Heart right ventricle (tissue), 16 donors: ENCODE results near the gene RTCA. TPM values are rescaled to one million over a fixed set of nuclear protein-coding genes. Genes with fewer than 3 reads are reported as not detected.
"Not testable (repeated sequence)": the region's sequence is repeated elsewhere in the genome, so short reads cannot be mapped to it uniquely, and the experiment has no call there.

Experiments
- ATAC-seq, 8 donors: fragments of 200-7000 bp; cut with Tn5 transposase; one replicate each; pipeline ENCODE4 v1.9.1; 2020; ENCODE audit warnings: mild to moderate bottlenecking in 8 of 8, moderate library complexity in 8 of 8, moderate number of reproducible peaks in 1 of 8
- DNase-seq, 2 donors: peaks; one replicate each; pipeline ENCODE4 v3.0.0-alpha.2; 2020
- H3K27ac ChIP-seq, 10 donors: fragments of 200-600 bp; sonication (generic) in 2 of 10; one replicate each; pipeline versions ENCODE4 v1.5.0 to v1.8.0; 2020 to 2022; ENCODE audit warnings: mild to moderate bottlenecking in 3 of 10
- H3K27me3 ChIP-seq, 7 donors: fragments of 200-600 bp; one replicate each; pipeline ENCODE4 v1.8.0; 2021 to 2022; ENCODE audit warnings: mild to moderate bottlenecking in 2 of 7
- H3K36me3 ChIP-seq, 9 donors: fragments of 200-600 bp; sonication (generic) in 1 of 9; one replicate each; pipeline versions ENCODE4 v1.5.0 to v1.8.0; 2020 to 2022; ENCODE audit warnings: mild to moderate bottlenecking in 2 of 9
- H3K4me1 ChIP-seq, 9 donors: fragments of 200-600 bp; sonication (generic) in 1 of 9; one replicate each; pipeline versions ENCODE4 v1.5.0 to v1.8.0; 2020 to 2022; ENCODE audit warnings: mild to moderate bottlenecking in 4 of 9
- H3K4me3 ChIP-seq, 10 donors: fragments of 200-600 bp; sonication (generic) in 2 of 10; one replicate each; pipeline versions ENCODE4 v1.5.0 to v1.8.0; 2020 to 2022; ENCODE audit warnings: mild to moderate bottlenecking in 7 of 10, moderate library complexity in 2 of 10
- H3K9me3 ChIP-seq, 11 donors: fragments of 200-600 bp in 10 of 11; sonication (generic) in 2 of 11; one replicate each; pipeline versions ENCODE4 v1.5.0 to v1.8.0; 2013 to 2022; ENCODE audit warnings: mild to moderate bottlenecking in 2 of 11, control low read depth in 1 of 11, moderate library complexity in 1 of 11
- WGBS, 2 donors: extraction: QIAGEN DNeasy Blood & Tissue Kit; methylation state at CpG; one replicate each; pipeline ENCODE4 v1.1.7; 2013; ENCODE audit warnings: inconsistent platforms in 1 of 2; 5-methylcytosine and 5-hydroxymethylcytosine counted together
- intact Hi-C, 10 donors: fragments of 100-400 bp; cut with DNase I; formaldehyde crosslinking; loops; one replicate each; pipeline versions ENCODE4 v1.11.1 to v1.14.2; 2022
- polyA plus RNA-seq, 2 donors: library from polyadenylated mRNA; stranded (reverse); fragments of 200-250 nt; gene quantifications; one replicate each; pipeline ENCODE4 v1.2.3, GENCODE V29; 2013
- total RNA-seq, 10 donors: library from RNA; stranded (reverse); fragmentation: NEBNext Ultra II Directional in 3 of 10; extraction: Animal tissue kit (Norgen Biotek cat#: 25700) in 3 of 10; gene quantifications; one replicate each; pipeline versions ENCODE4 v1.2.1 to v1.2.4, GENCODE V29; 2021 to 2023
- TF ChIP-seq, protein P1 (sequence below), 9 donors: fragments of 200-600 bp; sonication (generic) in 2 of 9; IDR thresholded peaks; one replicate each; pipeline versions ENCODE4 v1.5.0 to v1.8.0; 2021 to 2022; ENCODE audit warnings: antibody characterized with exemption in 9 of 9, mild to moderate bottlenecking in 5 of 9, moderate library complexity in 1 of 9
- donor health status: Arrhythmogenic right ventricular cardiomyopathy.
- donor health status: ischemic (EF 13 %, LVEDD 7.1; RV severe dilation, severe dysfunction).
- donor health status: healthy with polysubstance abuse.
- donor health status: DM: no; HTN: yes; CAD: no.
- donor health status: DM: no; HTN: no; CAD: no.
- donor health status: ischemic (EF 25% LVEDD 6.9; RV normal size, moderate dysfunction).
- donor health status: ischemic (EF 25% LVEDD 5.7; RV mildly dilated, moderate dysfunction).
- donor health status: healthy.
- donor health status: DM: yes; HTN: yes; CAD: no.
- donor health status: Ischemic cardiomyopathy.
- donor health status: ischemic (EF 35%, LVEDD 5.7; RV mildly dilated, moderate dysfunction).
- donor health status: nonischemic (EF 11% LVEDD 7.7; RV severe dilation, severe dysfunction).
- donor health status: DM: yes; HTN: yes; CAD: no.
- donor health status: PGD.
- donor health status: ischemic (EF 29% LVEDD 5.4; RV normal size, mild dysfunction).
- donor health status: nonischemic (EF 23%, LVEDD 6.1; RV moderate dilation, normal function).

RTCA gene
- total and polyA plus RNA-seq, 12 donors, result 17.1 to 44.8 (median 36.7) TPM

DNA sequence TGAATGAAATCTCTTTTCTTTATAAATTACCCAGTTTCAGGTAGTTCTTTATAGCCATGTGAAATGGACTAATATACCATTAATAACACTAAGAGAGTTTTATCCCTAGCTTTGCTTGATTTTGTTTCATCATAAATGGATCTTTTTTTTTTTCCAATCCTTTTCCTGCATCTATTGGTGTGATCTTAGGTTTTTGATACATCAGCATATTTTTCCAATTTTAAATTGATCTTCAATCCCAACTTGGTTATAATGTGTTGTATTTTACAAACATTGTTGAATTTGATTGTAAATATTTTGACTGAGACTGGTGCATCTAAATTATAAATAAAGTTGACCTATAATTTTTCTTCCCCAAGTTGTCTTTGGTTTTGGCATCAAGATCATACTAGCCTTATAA lies 4.3 kb upstream of the RTCA start:
- ATAC-seq (no peak), DNase-seq (no peak)
- Histone ChIP-seq H3K9me3 (peaks cover 0 to 10% (median 0%) of the 10 kb centered on the region in 11 donors), H3K4me1 (peaks cover 0 to 17% (median 8%) of the 10 kb centered on the region in 9 donors), H3K27ac (no peak overlapping the region), H3K4me3 (no peak overlapping the region), H3K27me3 (no peaks in the 10 kb centered on the region), H3K36me3 (no peaks in the 10 kb centered on the region)
- TF ChIP-seq, protein P1, sequence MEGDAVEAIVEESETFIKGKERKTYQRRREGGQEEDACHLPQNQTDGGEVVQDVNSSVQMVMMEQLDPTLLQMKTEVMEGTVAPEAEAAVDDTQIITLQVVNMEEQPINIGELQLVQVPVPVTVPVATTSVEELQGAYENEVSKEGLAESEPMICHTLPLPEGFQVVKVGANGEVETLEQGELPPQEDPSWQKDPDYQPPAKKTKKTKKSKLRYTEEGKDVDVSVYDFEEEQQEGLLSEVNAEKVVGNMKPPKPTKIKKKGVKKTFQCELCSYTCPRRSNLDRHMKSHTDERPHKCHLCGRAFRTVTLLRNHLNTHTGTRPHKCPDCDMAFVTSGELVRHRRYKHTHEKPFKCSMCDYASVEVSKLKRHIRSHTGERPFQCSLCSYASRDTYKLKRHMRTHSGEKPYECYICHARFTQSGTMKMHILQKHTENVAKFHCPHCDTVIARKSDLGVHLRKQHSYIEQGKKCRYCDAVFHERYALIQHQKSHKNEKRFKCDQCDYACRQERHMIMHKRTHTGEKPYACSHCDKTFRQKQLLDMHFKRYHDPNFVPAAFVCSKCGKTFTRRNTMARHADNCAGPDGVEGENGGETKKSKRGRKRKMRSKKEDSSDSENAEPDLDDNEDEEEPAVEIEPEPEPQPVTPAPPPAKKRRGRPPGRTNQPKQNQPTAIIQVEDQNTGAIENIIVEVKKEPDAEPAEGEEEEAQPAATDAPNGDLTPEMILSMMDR (IDR thresholded peaks at IDR 0.05), result no peak
- intact Hi-C loops, result loop anchor here in 3 of 10 donors (10.0 kb wide), 3 partner anchors 93 to 193 kb away; partner anchors contain the start of genes CDC14A (in 1 of the 3), SASS6 (in 1 of the 3) and TRMT13 (in 1 of the 3)

DNA sequence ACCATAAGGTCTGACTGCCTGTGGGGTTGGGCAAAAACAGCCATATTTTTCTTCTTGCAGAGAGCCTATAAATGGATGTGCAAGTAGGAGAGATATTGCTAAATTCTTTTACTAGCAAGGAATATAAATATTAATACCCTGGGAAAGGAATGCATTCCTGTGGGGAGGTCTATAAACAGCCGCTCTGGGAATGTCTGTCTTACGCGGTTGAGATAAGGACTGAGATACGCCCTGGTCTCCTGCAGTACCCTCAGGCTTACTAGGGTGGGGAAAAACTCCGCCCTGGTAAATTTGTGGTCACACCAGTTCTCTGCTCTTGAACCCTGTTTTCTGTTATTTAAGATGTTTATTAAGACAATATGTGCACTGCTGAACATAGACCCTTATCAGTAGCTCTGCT lies 1.9 kb upstream of the RTCA start:
- not testable (repeated sequence) for H3K9me3 ChIP-seq, DNase-seq, H3K27ac ChIP-seq, ATAC-seq, H3K27me3 ChIP-seq, H3K4me3 ChIP-seq
- intact Hi-C loops, result loop anchor here in 3 of 10 donors (10.0 kb wide), 3 partner anchors 91 to 191 kb away; partner anchors contain the start of genes CDC14A (in 1 of the 3), SASS6 (in 1 of the 3) and TRMT13 (in 1 of the 3)
- peaks cover 0 to 19% (median 9%) of the 10 kb centered on the region in 9 donors for H3K36me3 ChIP-seq
- H3K4me1 ChIP-seq, result peaks cover 4 to 34% (median 30%) of the 10 kb centered on the region in 9 donors
- 93 to 95% methylated on average over 5 of the region's 5 CpGs for WGBS, 2 donors

DNA sequence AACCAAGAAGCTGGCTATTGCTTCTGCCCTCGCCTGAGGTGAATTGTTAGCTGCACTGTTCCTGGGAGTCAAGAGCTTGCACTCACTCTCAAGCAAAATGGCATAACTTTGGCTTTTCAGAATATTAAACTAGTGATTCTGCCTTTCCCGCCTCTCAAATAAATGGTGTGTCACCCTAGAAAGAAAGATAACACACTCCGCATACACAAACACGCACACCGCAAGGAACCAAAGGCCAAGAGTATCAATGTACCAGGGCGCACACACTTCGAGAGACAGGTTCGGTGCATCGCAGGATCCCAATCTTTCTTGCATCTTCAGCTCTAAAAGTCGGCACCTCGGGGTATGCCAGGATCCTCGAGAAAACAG lies 470 bp upstream of the RTCA start:
- 1 to 2% methylated on average over 12 of the region's 12 CpGs for WGBS, 2 donors
- intact Hi-C loops, result loop anchor here in 4 of 10 donors (5.0 to 10.0 kb wide), 5 partner anchors 87 to 189 kb away; partner anchors contain the start of genes CDC14A (in 2 of the 4), SASS6 (in 2 of the 4) and TRMT13 (in 2 of the 4)
- peak overlapping the region in 9 of 10 donors; percentile 79 to 97 (median 88) for H3K27ac ChIP-seq
- no peaks in the 10 kb centered on the region for H3K27me3 ChIP-seq
- TF ChIP-seq, protein P1 (IDR thresholded peaks at IDR 0.05), result no peak
- DNase-seq (no peak), ATAC-seq (peak; percentile 8 to 60 (median 38))
- H3K4me3 ChIP-seq, result peak overlapping the region; percentile 59 to 99 (median 96)
- peaks cover 4 to 42% (median 35%) of the 10 kb centered on the region in 9 donors for H3K4me1 ChIP-seq
- H3K9me3 ChIP-seq, result peaks cover 0 to 10% (median 0%) of the 10 kb centered on the region in 11 donors
- H3K36me3 ChIP-seq, result peaks cover 0 to 34% (median 13%) of the 10 kb centered on the region in 9 donors

DNA sequence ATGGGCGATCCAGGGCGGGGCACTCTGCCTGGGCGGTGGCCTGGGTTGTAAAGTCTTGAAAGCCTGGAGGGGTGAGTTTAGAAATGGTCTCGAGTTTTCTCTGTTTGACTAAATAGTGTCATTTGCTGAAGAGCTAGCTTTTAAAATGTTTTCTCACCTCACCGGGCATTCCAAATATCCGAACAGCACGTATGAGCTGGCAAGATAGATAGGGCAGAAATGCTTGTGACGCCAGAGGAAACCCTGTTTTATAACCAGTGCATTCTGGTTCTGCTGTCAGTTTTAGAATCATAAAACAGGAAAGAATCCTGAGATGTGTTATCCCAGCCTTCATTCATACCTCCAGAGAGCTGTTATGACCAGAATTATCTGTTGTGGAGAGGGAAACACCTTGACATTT lies 725 bp downstream of the RTCA start:
- peaks cover 0 to 6% (median 0%) of the 10 kb centered on the region in 11 donors for H3K9me3 ChIP-seq
- intact Hi-C loops, result loop anchor here in 5 of 10 donors (1.0 to 10.0 kb wide), 8 partner anchors 16 to 188 kb away; partner anchors contain the start of genes CDC14A (in 3 of the 5), SASS6 (in 2 of the 5) and TRMT13 (in 2 of the 5)
- no peaks in the 10 kb centered on the region for H3K27me3 ChIP-seq
- 0 to 1% methylated on average over 8 of the region's 8 CpGs for WGBS, 2 donors
- H3K36me3 ChIP-seq, result peaks cover 0 to 46% (median 23%) of the 10 kb centered on the region in 9 donors
- H3K4me1 ChIP-seq, result peaks cover 4 to 42% (median 36%) of the 10 kb centered on the region in 9 donors
- DNase-seq (no peak), ATAC-seq (peak in 6 of 8 donors; percentile 5 to 68 (median 25))
- H3K27ac ChIP-seq, result peak overlapping the region in 9 of 10 donors; percentile 79 to 97 (median 88)
- TF ChIP-seq, protein P1 (IDR thresholded peaks at IDR 0.05), result no peak
- peak overlapping the region; percentile 59 to 99 (median 96) for H3K4me3 ChIP-seq
